PFSK-1 (cell line): ENCODE results near the gene NIPAL3.

Experiments
- FOXP2 ChIP-seq: optimal IDR thresholded peaks from 2 replicates; pipeline ENCODE3; 2011; ENCODE audit warnings: borderline replicate concordance, control low read depth, inconsistent platforms; ENCODE audit not compliant: insufficient read depth; ENCODE audit errors: extremely low read length, extremely low read depth
- POLR2AphosphoS5 ChIP-seq: IDR thresholded peaks from 2 replicates; pipeline ENCODE4 v1.6.1; 2012; ENCODE audit warnings: low read depth, mild to moderate bottlenecking, control low read depth, low read length, moderate library complexity
- REST ChIP-seq, 2 experiments: IDR thresholded peaks; 2 replicates each; pipeline versions ENCODE4 v1.6.1 to v1.8.0; 2011 to 2012; ENCODE audit warnings: low read depth in 2 of 2, low read length in 2 of 2, control low read depth in 1 of 2, inconsistent platforms in 1 of 2, mild to moderate bottlenecking in 1 of 2, moderate library complexity in 1 of 2; ENCODE audit not compliant: insufficient read depth in 1 of 2
- SIN3A ChIP-seq: IDR thresholded peaks from 2 replicates; pipeline ENCODE4 v1.6.1; 2012; ENCODE audit warnings: mild to moderate bottlenecking, low read length, moderate library complexity, borderline replicate concordance; ENCODE audit not compliant: insufficient read depth
- TAF1 ChIP-seq: IDR thresholded peaks from 2 replicates; pipeline ENCODE4 v1.6.1; 2012; ENCODE audit warnings: low read length, control low read depth, borderline replicate concordance; ENCODE audit not compliant: insufficient read depth

NIPAL3 gene

GRCh38 chr1:24373710-24374109 is 41.9 kb upstream of the NIPAL3 start:
- TF ChIP-seq REST (IDR thresholded peaks at IDR 0.05; ENCODE audit: insufficient read depth in 1 of 2, low read depth in 2 of 2, low read length in 2 of 2) (no peak), POLR2AphosphoS5 (no peak), FOXP2 (no peak), SIN3A (no peak), TAF1 (no peak)

DNA sequence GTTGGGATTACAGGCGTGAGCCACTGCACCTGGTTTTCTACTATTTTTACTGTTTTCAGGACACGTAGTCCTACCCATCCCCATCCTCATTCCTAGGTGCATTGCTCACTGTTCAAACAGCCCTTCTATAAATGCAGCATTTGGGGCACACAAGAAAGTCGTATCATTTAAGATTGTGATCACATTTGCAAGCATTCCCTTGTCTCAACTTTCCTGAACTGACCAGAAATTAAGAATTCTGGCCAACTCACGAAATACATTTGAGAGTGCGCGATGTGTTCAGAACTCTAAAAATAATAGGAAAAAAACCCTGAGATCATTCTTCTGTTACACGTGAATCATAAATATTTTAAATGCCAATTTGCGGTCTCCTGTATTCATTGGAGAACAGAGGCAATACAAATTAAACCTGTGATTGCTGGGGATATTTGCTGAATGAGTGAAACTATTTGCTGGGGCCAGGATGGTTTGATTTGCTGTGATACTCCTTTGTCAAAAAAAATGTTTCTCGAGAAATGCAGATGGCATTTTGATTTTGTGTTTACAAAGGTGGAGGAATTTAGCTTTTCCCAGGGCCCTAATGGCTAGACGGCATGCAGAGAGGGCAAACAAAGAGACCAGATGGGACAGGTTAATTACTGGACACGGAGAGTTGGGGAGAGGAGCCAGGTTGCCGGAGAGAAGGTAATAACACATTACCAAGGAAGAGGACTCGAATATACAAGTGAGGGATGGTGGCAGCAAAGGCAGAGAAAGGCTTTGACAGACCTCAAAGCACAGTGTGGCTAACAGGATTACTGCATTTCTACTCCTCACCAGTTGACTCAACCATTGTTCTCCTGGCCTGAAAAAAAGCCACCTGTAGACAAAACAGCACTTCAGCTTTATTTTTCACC is 40.5 kb upstream of the NIPAL3 start:
- TF ChIP-seq POLR2AphosphoS5, result no peak
- no peak for TF ChIP-seq TAF1
- no peak for TF ChIP-seq FOXP2
- TF ChIP-seq SIN3A, result no peak
- TF ChIP-seq REST (IDR thresholded peaks at IDR 0.05; ENCODE audit: insufficient read depth in 1 of 2, low read depth in 2 of 2, low read length in 2 of 2), result no peak

DNA sequence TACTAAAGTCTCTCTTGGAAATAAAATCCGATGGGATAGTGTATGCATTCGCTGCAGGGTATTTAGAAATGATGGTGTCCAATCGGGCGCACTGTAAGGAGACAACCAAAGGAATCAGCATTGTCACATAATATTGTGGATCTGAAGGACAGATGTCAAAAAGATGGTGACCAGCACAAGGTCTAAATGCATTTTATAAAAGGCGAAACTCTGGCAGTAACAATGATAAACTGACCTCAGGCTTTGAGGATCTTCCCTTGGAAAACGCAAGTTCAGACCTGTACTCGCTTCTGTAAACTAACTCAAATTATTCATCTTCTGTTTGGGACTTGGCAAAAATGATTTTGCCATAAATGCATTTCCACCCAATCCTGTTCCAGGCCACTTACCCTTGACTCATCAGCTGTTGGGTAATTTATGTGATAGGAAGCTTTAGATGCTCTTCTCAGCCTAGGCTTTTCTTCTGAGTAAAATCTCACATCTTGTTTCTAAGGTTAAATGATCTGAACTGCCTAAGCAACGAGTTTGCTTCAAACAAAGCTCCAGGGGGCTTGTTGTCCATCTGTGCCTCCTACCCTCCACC is 35.8 kb upstream of the NIPAL3 start:
- TF ChIP-seq TAF1, result no peak
- TF ChIP-seq REST (IDR thresholded peaks at IDR 0.05; ENCODE audit: insufficient read depth in 1 of 2, low read depth in 2 of 2, low read length in 2 of 2), result no peak
- TF ChIP-seq FOXP2, result no peak
- TF ChIP-seq SIN3A, result no peak
- TF ChIP-seq POLR2AphosphoS5, result no peak

GRCh38 chr1:24380508-24380907 is 35.1 kb upstream of the NIPAL3 start:
- no peak for TF ChIP-seq REST (IDR thresholded peaks at IDR 0.05; ENCODE audit: insufficient read depth in 1 of 2, low read depth in 2 of 2, low read length in 2 of 2)
- no peak for TF ChIP-seq POLR2AphosphoS5
